GM12878 (cell line): Measurements from ENCODE around the gene PTPRN2.

ENCODE experiments used
- CHD4 ChIP-seq: fragments of 200-600 bp; sonication (generic); IDR thresholded peaks from 2 replicates; pipeline ENCODE4 v1.6.1; 2016; ENCODE audit warnings: mild to moderate bottlenecking
- HCFC1 ChIP-seq: fragments of 150-350 bp; IDR thresholded peaks from 2 replicates; pipeline ENCODE4 v1.6.1; 2014; ENCODE audit warnings: low read length
- HDGF ChIP-seq: fragments of 450-650 bp; IDR thresholded peaks from 2 replicates; pipeline ENCODE4 v1.6.1; 2016; ENCODE audit warnings: antibody characterized with exemption
- MTA2 ChIP-seq: fragments of 450-650 bp; IDR thresholded peaks from 2 replicates; pipeline ENCODE4 v1.6.1; 2016; ENCODE audit warnings: low read depth, mild to moderate bottlenecking, moderate library complexity
- TF ChIP-seq, protein P1 (sequence below), 3 experiments: IDR thresholded peaks in 2 of 3; conservative IDR thresholded peaks in 1 of 3; 2 replicates each; pipeline ENCODE4 v1.5.1; 2011; ENCODE audit warnings: low read depth in 3 of 3, low read length in 3 of 3, mild to moderate bottlenecking in 3 of 3, control low read depth in 2 of 3, moderate library complexity in 2 of 3, inconsistent platforms in 1 of 3, mixed read lengths in 1 of 3; ENCODE audit not compliant: control insufficient read depth in 2 of 3, insufficient read depth in 1 of 3; ENCODE audit errors: extremely low read depth in 1 of 3
- TF ChIP-seq, protein P2 (sequence below): IDR thresholded peaks from 2 replicates; pipeline ENCODE4 v1.6.1; 2011; ENCODE audit warnings: low read depth, mild to moderate bottlenecking, low read length, moderate library complexity, borderline replicate concordance; ENCODE audit errors: extremely low read depth

DNA sequence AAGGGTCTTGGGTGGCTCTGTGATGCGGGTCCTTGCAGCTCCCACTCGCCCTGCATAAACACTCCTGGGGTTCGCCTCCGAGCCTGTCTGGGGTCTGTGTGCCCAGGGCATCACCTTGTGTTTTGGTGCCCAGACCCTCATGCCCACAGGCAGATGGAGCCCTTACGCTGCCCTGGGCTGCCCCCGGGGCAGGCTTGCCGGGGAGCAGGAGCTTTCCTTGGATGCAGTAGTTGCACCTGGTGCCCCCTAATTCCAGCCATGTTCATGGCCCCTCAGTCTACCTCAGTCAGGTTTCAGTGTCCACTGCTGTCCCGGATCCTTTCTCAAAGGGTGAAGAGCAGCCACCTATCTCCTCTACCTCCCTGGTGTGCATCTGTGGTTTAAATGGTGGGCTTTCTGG is 396.0 kb downstream of the PTPRN2 start:
- no peak for TF ChIP-seq MTA2
- TF ChIP-seq, protein P1, sequence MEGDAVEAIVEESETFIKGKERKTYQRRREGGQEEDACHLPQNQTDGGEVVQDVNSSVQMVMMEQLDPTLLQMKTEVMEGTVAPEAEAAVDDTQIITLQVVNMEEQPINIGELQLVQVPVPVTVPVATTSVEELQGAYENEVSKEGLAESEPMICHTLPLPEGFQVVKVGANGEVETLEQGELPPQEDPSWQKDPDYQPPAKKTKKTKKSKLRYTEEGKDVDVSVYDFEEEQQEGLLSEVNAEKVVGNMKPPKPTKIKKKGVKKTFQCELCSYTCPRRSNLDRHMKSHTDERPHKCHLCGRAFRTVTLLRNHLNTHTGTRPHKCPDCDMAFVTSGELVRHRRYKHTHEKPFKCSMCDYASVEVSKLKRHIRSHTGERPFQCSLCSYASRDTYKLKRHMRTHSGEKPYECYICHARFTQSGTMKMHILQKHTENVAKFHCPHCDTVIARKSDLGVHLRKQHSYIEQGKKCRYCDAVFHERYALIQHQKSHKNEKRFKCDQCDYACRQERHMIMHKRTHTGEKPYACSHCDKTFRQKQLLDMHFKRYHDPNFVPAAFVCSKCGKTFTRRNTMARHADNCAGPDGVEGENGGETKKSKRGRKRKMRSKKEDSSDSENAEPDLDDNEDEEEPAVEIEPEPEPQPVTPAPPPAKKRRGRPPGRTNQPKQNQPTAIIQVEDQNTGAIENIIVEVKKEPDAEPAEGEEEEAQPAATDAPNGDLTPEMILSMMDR (IDR thresholded peaks at IDR 0.05 in 2 of 3, conservative IDR thresholded peaks at IDR 0.05 in 1 of 3; ENCODE audit: control insufficient read depth in 2 of 3, extremely low read depth in 1 of 3, insufficient read depth in 1 of 3, low read depth in 3 of 3, low read length in 3 of 3): no peak
- no peak for TF ChIP-seq HCFC1
- TF ChIP-seq CHD4: no peak
- TF ChIP-seq, protein P2, sequence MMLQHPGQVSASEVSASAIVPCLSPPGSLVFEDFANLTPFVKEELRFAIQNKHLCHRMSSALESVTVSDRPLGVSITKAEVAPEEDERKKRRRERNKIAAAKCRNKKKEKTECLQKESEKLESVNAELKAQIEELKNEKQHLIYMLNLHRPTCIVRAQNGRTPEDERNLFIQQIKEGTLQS: no peak
- TF ChIP-seq HDGF: no peak
